Left hindlimb (tissue), 1 donor: ENCODE results near the gene AGBL4.
"Not testable (repeated sequence)": the region's sequence is repeated elsewhere in the genome, so short reads cannot be mapped to it uniquely, and the experiment has no call there.

ENCODE experiments used
- DNase-seq: peaks from one replicate; pipeline ENCODE4 v3.0.0-alpha.2; 2018

The AGBL4 gene

GRCh38 chr1:49002981-49003380 lies 1020.8 kb downstream of the AGBL4 start:
- not testable (repeated sequence) for DNase-seq

GRCh38 chr1:48999321-48999720 lies 1024.4 kb downstream of the AGBL4 start:
- no peak for DNase-seq

GRCh38 chr1:48996311-48996710 lies 1027.4 kb downstream of the AGBL4 start:
- DNase-seq: no peak

- no peak for DNase-seq
Measured at GRCh38 chr1:48988633-48989197, 1035.0 kb downstream of the AGBL4 start.

GRCh38 chr1:48979940-48980339 lies 1043.8 kb downstream of the AGBL4 start:
- no peak for DNase-seq

GRCh38 chr1:48978413-48978812 lies 1045.3 kb downstream of the AGBL4 start:
- no peak for DNase-seq

GRCh38 chr1:48977273-48977672 lies 1046.5 kb downstream of the AGBL4 start:
- DNase-seq: no peak

- DNase-seq: no peak
Measured at GRCh38 chr1:48969971-48970370, 1053.8 kb downstream of the AGBL4 start.

GRCh38 chr1:48967318-48967717 lies 1056.4 kb downstream of the AGBL4 start:
- no peak for DNase-seq

GRCh38 chr1:48966583-48966982 lies 1057.2 kb downstream of the AGBL4 start:
- DNase-seq: no peak

- no peak for DNase-seq
Measured at GRCh38 chr1:48960320-48960719, 1063.4 kb downstream of the AGBL4 start.

GRCh38 chr1:48955774-48956173 lies 1068.0 kb downstream of the AGBL4 start:
- DNase-seq: no peak

GRCh38 chr1:48953617-48954016 lies 1070.1 kb downstream of the AGBL4 start:
- DNase-seq: no peak

- DNase-seq: no peak
Measured at GRCh38 chr1:48948562-48948961, 1075.2 kb downstream of the AGBL4 start.

- DNase-seq: peak; percentile 32
Measured at GRCh38 chr1:48947761-48948537, 1075.8 kb downstream of the AGBL4 start.

GRCh38 chr1:48946070-48946469 lies 1077.7 kb downstream of the AGBL4 start:
- no peak for DNase-seq

- DNase-seq: no peak
Measured at GRCh38 chr1:48944811-48945210, 1078.9 kb downstream of the AGBL4 start.

- no peak for DNase-seq
Measured at GRCh38 chr1:48943826-48944225, 1079.9 kb downstream of the AGBL4 start.

GRCh38 chr1:48943393-48943792 lies 1080.4 kb downstream of the AGBL4 start:
- DNase-seq: no peak

GRCh38 chr1:48940962-48941732 lies 1082.6 kb downstream of the AGBL4 start:
- no peak for DNase-seq

GRCh38 chr1:48940354-48940753 lies 1083.4 kb downstream of the AGBL4 start:
- DNase-seq: no peak

GRCh38 chr1:48939828-48940227 lies 1083.9 kb downstream of the AGBL4 start:
- DNase-seq: no peak

GRCh38 chr1:48939042-48939441 lies 1084.7 kb downstream of the AGBL4 start:
- no peak for DNase-seq

- no peak for DNase-seq
Measured at GRCh38 chr1:48937732-48938131, 1086.0 kb downstream of the AGBL4 start.
